Epithelial cell of prostate (primary cell): Measurements from ENCODE around the gene MAP2K3.
"Not testable (repeated sequence)": the region's sequence is repeated elsewhere in the genome, so short reads cannot be mapped to it uniquely, and the experiment has no call there.

Experiments
- DNase-seq: peaks from one replicate; pipeline ENCODE4 v3.0.0-alpha.2; 2011; ENCODE audit warnings: low read depth, low spot score
- H3K27ac ChIP-seq: fragments of 450-650 bp; 2 replicates; pipeline ENCODE4 v1.5.1; 2017; ENCODE audit warnings: mild to moderate bottlenecking

Gene MAP2K3

GRCh38 chr17:21320430-21320829 lies 35.9 kb downstream of the MAP2K3 start:
- H3K27ac ChIP-seq, DNase-seq: not testable (repeated sequence)

- not testable (repeated sequence) for DNase-seq, H3K27ac ChIP-seq
Measured at GRCh38 chr17:21321061-21321460, 36.5 kb downstream of the MAP2K3 start.

GRCh38 chr17:21321744-21322191 lies 37.3 kb downstream of the MAP2K3 start:
- DNase-seq, H3K27ac ChIP-seq: not testable (repeated sequence)

- H3K27ac ChIP-seq, DNase-seq: not testable (repeated sequence)
Measured at GRCh38 chr17:21323257-21324111, 39.0 kb downstream of the MAP2K3 start.

DNA sequence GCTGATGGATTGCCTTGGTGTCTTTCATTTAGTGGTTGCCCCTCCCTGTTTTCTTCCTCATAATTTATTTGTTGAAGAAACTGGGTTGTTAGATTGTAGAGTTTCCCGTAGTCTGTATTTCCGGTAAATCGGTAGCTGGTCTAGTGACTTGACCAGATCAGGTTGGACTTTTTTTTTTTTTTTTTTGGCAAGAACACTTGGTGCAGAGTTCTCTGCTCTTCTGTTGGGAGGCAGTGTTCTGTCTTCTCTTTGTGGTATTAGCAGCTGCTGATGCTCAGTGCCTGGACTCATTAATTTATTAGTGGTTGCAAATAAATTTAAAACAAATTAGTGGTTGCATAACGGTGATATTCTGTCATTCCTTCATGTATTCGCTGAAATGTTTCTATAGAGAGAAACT lies 40.2 kb downstream of the MAP2K3 start:
- H3K27ac ChIP-seq, DNase-seq: not testable (repeated sequence)

GRCh38 chr17:21327921-21328320 lies 43.4 kb downstream of the MAP2K3 start:
- DNase-seq, H3K27ac ChIP-seq: not testable (repeated sequence)

- not testable (repeated sequence) for H3K27ac ChIP-seq
Measured at GRCh38 chr17:21328778-21329177, 44.3 kb downstream of the MAP2K3 start.

DNA sequence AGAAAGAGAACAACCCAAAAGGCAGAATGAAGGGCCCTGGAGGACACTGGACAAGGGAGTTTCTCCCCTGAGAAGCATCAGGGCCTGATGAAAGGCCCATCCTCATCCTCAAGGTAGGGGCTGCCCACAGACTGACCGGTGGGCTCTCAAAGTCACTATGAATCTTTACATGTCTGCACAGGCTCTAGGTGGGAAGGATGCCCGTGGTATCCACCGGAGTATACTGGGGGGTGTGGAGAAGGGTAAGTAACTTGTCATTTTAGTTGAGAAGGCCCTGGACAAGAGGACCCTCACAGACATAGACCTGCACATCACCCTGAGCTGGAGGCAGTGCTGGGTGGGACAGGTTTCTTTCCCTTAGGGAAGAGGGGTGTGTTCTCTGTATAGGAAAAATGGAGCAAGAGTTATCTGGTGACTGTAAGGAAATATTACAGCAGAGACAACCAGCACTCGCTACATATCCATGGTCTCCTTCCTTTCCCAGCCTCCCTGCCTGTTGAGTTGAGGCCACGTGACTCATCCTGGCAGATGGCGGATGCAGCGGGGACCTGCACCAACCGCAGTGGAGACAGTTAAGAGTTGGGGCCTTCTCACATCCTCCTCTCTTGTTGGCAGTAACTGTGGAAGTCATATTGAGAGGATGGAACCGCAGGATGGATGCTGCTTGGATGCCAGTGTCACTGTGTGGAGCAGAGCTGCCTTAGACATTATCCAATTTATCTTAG lies 46.1 kb downstream of the MAP2K3 start:
- DNase-seq, result no peak
- H3K27ac ChIP-seq, result no peak overlapping the region

More at GRCh38 chr17:21328778-21329177, 44.3 kb downstream of the MAP2K3 start:
- DNase-seq, result not testable (repeated sequence)

- not testable (repeated sequence) for DNase-seq, H3K27ac ChIP-seq
Measured at GRCh38 chr17:21336541-21337294, 52.2 kb downstream of the MAP2K3 start.

- DNase-seq, H3K27ac ChIP-seq: not testable (repeated sequence)
Measured at GRCh38 chr17:21337981-21338625, 53.6 kb downstream of the MAP2K3 start.

- no peak overlapping the region for H3K27ac ChIP-seq
- DNase-seq, result no peak
Measured at GRCh38 chr17:21339011-21339410, 54.5 kb downstream of the MAP2K3 start.

- H3K27ac ChIP-seq, result not testable (repeated sequence)
Measured at GRCh38 chr17:21339571-21339970, 55.1 kb downstream of the MAP2K3 start.

DNA sequence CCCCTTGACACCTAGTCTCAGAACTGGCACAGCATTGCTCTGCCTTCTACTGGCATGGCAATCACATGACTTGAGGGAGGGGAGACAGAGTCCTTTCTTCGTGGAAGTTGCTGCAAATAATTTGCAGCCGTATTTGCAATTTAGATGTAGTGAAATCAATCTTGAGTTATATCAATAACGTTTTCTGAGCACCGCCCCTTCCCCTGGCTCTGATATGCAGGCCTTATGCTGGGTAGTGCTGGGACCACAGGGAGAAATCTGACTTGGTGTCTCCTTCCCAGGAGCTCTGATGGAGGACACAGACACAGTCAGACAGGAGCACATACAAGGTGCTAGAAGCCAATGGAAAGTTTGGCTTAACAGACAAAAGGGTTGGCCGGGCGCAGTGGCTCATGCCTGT lies 55.9 kb downstream of the MAP2K3 start:
- DNase-seq, H3K27ac ChIP-seq: not testable (repeated sequence)

More at GRCh38 chr17:21339571-21339970, 55.1 kb downstream of the MAP2K3 start:
- DNase-seq, result not testable (repeated sequence)

GRCh38 chr17:21341279-21341678 lies 56.8 kb downstream of the MAP2K3 start:
- not testable (repeated sequence) for H3K27ac ChIP-seq, DNase-seq

- DNase-seq, H3K27ac ChIP-seq: not testable (repeated sequence)
Measured at GRCh38 chr17:21341925-21342540, 57.5 kb downstream of the MAP2K3 start.

- not testable (repeated sequence) for H3K27ac ChIP-seq, DNase-seq
Measured at GRCh38 chr17:21343061-21343949, 58.8 kb downstream of the MAP2K3 start.

DNA sequence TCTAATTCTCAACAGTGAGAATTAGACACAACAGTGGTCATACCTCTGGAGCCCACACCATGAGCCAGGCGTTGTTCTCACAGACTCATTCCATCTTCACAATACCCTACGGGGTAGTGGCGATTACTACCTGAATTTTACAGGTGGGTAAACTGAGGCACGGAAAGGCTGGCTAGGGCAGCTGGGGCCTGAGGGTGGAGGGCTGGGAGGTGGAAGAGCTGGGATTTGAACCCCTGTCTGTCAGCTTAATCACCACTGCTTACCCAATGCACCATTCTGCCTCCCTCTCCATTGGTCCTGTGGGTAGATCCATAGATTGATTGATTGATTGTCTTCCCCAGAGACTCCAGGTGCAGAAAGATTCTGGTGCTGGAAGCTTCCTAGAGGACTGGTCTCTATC lies 60.3 kb downstream of the MAP2K3 start:
- not testable (repeated sequence) for DNase-seq, H3K27ac ChIP-seq

DNA sequence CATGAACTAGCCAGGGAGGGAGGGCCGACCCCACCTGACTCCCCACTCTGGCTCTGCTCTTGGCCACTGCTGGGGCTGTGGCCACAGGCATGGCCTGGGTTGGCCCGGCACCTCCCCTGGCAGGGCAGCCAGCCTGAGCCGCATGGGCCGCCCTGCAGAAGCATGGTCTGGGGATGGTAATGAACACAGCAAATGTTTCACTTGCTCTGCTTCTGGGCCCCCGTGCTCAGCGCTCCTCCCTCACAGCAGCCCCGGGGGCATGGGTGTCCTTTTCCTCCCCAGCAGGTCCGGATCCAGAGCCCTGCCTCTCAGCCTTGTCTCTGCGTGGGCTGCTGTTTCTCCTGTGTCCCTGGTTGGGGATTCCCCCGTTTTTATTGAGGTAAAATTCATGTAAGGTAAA lies 60.7 kb downstream of the MAP2K3 start:
- H3K27ac ChIP-seq, result no peak overlapping the region
- no peak for DNase-seq
